Osteocyte (in vitro differentiated cells): ENCODE results near the gene AATK. TPM values are rescaled to one million over a fixed set of nuclear protein-coding genes. Genes with fewer than 3 reads are reported as not detected.

ENCODE experiments used
- DNase-seq: peaks from one replicate; pipeline ENCODE4 v3.0.0; 2021; ENCODE audit warnings: mixed read lengths; ENCODE audit not compliant: unreplicated experiment; ENCODE audit errors: extremely low spot score
- H3K27ac Mint-ChIP-seq: one replicate; pipeline ENCODE4 v1.8.0; 2021; ENCODE audit warnings: mild to moderate bottlenecking, mixed read lengths; ENCODE audit not compliant: unreplicated experiment
- H3K27me3 Mint-ChIP-seq: one replicate; pipeline ENCODE4 v1.8.0; 2021; ENCODE audit warnings: mixed read lengths; ENCODE audit not compliant: unreplicated experiment
- H3K36me3 Mint-ChIP-seq: one replicate; pipeline ENCODE4 v1.8.0; 2021; ENCODE audit warnings: mixed read lengths; ENCODE audit not compliant: unreplicated experiment
- H3K4me1 Mint-ChIP-seq: one replicate; pipeline ENCODE4 v1.8.0; 2021; ENCODE audit warnings: mixed read lengths; ENCODE audit not compliant: unreplicated experiment
- H3K4me3 Mint-ChIP-seq: one replicate; pipeline ENCODE4 v1.8.0; 2021; ENCODE audit warnings: mild to moderate bottlenecking, moderate library complexity, mixed read lengths; ENCODE audit not compliant: unreplicated experiment
- H3K9me3 Mint-ChIP-seq: one replicate; pipeline ENCODE4 v1.8.0; 2021; ENCODE audit warnings: mixed read lengths; ENCODE audit not compliant: unreplicated experiment
- CTCF ChIP-seq: fragments of 200-600 bp; sonication (generic); IDR thresholded peaks from 2 replicates; pipeline ENCODE4 v1.5.0; 2021; ENCODE audit warnings: antibody characterized with exemption, mild to moderate bottlenecking, moderate library complexity
- total RNA-seq: library from RNA; stranded (reverse); gene quantifications from 2 replicates; pipeline ENCODE4 v1.2.1, GENCODE V29; 2021

AATK gene
- total RNA-seq, 1 donor from 2014 or later, result not detected

DNA sequence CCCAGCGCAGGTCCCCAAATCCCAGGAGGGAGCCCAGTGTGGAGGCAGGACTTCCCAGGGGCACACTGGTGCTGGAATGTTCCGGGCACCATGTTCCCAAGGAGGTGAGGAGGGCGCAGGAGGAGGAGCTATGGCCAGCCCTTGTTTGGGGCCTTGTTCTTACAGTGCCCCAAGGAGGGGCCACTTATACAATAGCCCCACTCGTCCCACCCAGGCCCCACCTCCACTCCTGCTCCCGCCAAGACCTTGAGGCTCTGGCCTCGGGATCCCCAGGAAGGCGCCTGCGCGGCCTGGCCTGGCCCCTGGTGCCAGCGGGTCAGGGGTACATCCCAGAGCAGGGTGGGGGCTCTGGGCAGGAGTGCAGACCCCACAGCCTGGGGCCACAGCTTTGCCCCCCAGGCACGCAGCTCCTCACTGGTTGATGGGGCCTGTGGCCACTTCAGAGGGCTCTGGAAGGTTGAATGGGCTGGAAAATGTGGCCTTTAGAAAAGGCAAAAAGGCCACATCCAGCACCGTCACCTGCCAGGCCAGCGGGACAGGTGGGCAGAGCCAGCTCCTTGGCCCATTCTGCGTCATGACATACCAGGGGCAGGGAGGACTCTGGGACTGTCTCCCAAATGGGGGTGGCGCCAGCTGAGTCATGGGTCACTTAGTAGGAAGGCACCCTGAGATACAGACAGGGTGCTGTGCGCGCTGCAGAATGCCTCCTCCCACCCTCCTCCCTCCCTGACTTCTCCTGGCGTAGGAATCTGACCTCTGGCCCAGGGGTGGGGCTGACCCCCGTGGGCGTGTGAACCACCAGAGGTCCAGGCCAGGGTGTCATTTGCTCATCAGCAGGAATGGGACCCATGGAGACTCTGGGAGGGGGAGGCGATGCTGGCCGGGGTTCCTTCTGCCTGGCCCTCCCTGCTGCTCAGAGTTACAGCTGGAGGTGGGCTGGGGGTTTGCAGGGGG is 33.0 kb downstream of the AATK start:
- H3K4me3 Mint-ChIP-seq, result no peak overlapping the region
- no peaks in the 10 kb centered on the region for H3K36me3 Mint-ChIP-seq
- H3K9me3 Mint-ChIP-seq, result no peaks in the 10 kb centered on the region
- DNase-seq, result no peak
- no peaks in the 10 kb centered on the region for H3K27me3 Mint-ChIP-seq
- no peak for TF ChIP-seq CTCF
- H3K4me1 Mint-ChIP-seq, result no peaks in the 10 kb centered on the region
- H3K27ac Mint-ChIP-seq, result no peak overlapping the region

- no peaks in the 10 kb centered on the region for H3K4me1 Mint-ChIP-seq
- no peaks in the 10 kb centered on the region for H3K9me3 Mint-ChIP-seq
- TF ChIP-seq CTCF, result no peak
- no peak for DNase-seq
- H3K36me3 Mint-ChIP-seq, result no peaks in the 10 kb centered on the region
- H3K27me3 Mint-ChIP-seq, result no peaks in the 10 kb centered on the region
- H3K4me3 Mint-ChIP-seq, result no peak overlapping the region
- no peak overlapping the region for H3K27ac Mint-ChIP-seq
Observed at GRCh38 chr17:81132197-81132540, 33.9 kb downstream of the AATK start.

DNA sequence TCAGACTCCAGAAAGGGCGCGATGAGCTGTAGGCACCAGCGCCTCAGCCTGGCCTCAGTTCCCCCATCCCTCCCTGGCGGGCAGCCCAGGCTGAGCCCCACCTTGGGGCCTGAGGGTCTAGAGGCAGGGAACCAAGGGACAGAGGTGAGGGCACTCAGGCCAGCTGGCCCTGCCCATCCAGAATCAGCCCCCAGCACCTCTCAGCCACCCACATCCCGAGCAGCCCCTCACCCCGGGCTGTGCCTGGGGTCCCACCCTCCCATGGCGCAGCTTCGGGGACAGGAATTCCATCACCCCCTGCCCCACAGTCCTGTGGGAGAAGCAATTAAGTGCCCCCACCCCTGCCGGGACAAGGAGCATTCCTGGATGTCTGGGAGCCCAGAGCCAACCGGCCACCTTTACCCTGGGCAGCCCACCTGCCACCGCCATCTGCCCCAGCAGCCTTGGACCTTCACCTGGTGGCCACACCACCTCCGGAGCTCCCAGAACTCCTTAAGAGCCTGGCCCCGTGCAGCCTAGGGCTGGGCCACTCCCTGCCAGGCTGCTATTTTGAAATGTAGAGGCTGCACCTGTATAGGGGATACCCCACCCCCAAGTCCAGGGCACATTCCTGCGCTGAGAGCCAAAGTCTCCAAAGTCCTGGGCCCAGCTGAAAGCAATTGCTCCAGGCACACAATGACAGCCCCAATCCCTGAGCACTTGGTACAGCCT is 34.4 kb downstream of the AATK start:
- no peak overlapping the region for H3K27ac Mint-ChIP-seq
- H3K36me3 Mint-ChIP-seq, result no peaks in the 10 kb centered on the region
- no peak for DNase-seq
- TF ChIP-seq CTCF, result no peak
- no peaks in the 10 kb centered on the region for H3K27me3 Mint-ChIP-seq
- H3K4me3 Mint-ChIP-seq, result no peak overlapping the region
- H3K9me3 Mint-ChIP-seq, result no peaks in the 10 kb centered on the region
- H3K4me1 Mint-ChIP-seq, result no peaks in the 10 kb centered on the region

DNA sequence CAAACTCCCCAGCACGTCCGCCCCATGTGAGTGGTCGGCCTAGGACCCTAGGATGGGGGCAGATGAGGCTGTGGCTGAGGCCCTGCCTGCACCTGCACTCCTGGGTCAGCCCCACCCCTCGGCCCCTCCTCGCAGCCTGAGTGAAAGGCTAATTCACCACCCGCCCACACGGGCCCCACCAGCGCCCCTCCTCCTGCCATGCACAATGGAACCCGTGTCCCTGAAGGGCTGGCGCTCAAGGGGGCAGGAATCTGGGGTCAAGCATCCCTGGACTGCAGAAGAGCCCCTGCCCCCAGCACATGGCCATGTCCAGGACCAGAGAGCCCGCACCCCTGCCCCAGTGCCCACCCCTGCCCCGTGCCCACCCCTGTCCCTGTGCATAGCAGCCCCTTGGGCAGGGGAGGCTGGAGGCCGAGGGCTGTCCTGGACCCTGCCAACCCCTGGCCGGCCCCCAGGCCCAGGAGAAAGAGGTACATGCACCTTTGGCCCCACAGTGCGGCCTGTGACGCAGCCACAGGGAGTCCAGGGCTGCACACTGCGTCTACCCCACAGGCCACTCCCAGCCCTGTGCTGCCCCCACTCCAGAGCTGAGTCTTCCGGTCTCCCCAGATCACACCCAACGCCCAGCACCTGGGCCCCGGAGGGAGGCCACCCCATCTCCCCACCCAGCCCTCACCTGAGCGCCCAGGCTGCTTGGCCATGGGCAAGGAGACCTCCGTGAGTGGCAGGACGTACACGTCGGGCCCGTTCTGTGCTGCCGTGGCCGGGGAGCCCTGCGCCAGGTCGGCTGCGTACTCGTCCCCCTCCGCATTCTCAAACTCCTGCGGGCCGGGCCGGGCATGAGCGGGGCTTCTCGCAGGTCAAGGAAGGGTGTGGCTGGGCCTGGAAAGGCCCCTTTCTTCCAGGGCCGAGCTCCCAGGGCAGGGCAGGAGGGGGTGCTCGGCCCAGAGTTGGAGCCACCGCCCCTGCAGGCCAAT is 35.3 kb downstream of the AATK start:
- no peak overlapping the region for H3K4me3 Mint-ChIP-seq
- H3K9me3 Mint-ChIP-seq, result no peaks in the 10 kb centered on the region
- no peaks in the 10 kb centered on the region for H3K27me3 Mint-ChIP-seq
- no peak for DNase-seq
- TF ChIP-seq CTCF, result no peak
- H3K27ac Mint-ChIP-seq, result no peak overlapping the region
- H3K4me1 Mint-ChIP-seq, result no peaks in the 10 kb centered on the region
- no peaks in the 10 kb centered on the region for H3K36me3 Mint-ChIP-seq
